ENCODE results near the gene AUTS2.

AUTS2 gene

DNA sequence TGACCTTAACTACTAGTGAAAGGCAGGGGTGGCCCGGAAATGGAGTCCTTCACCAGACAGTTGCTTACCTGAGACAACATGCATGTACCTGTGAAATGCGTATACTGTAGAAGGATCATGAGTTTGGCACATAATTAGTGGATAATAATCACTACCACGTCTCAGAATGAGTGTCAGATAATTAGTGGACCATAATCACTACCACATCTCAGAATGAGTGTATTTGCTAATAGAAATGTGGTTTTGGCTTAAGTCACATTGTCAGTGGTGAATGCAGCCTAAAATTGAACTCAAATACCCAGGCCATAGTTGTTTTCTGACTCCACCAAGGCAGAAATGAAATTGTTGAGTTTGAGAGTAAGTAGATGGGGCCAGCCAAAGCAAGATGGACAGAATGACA, 1065.4 kb downstream of the AUTS2 start:
- no peak for DNase-seq (ENCODE audit: low read depth)

DNA sequence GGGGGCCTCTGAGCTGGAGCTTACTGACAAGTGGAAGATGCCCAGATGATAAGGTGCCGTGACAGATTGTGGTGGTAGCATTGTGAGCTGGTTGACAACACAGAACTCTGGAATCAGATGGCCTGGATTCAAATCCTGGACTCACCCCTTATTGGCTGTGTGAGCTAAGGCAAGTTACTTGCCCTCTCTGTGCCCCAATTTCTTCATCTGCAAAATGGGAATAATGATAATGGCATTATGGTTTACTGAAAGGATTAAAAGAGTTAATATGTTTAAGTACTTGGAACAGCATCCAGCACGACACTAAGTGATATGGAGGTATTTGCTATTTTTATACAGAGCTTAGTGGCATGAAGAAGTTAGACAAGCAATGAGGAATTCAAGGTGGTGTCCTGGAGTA, 1067.7 kb downstream of the AUTS2 start:
- DNase-seq (ENCODE audit: low read depth), result no peak

GRCh38 chr7:70667406-70667805, 1069.1 kb downstream of the AUTS2 start:
- DNase-seq (ENCODE audit: low read depth), result no peak

- no peak for DNase-seq (ENCODE audit: low read depth)
Observed at GRCh38 chr7:70668606-70669358, 1070.5 kb downstream of the AUTS2 start.

DNA sequence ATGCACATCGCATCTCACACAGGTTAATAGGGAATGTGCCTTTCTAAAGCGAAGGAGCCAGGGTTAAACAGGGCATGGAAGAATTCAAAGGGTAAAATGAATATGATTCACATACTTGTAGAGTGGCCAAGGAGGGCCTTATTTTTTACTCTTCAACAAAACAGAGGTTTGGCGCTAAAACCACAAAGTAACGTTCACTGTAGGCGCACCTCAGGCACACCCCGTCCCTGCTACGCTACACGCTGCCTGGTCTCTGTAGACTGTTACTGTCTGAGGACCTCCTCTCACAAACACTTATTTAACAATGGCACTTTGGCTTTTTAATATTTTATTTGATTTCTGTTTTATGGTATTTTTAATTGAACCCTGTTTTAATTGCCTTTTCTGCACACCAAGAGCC, 1071.6 kb downstream of the AUTS2 start:
- no peak for DNase-seq (ENCODE audit: low read depth)

GRCh38 chr7:70670288-70670687, 1072.0 kb downstream of the AUTS2 start:
- DNase-seq (ENCODE audit: low read depth), result no peak

- DNase-seq (ENCODE audit: low read depth), result no peak
Observed at GRCh38 chr7:70673778-70674570, 1075.7 kb downstream of the AUTS2 start.

DNA sequence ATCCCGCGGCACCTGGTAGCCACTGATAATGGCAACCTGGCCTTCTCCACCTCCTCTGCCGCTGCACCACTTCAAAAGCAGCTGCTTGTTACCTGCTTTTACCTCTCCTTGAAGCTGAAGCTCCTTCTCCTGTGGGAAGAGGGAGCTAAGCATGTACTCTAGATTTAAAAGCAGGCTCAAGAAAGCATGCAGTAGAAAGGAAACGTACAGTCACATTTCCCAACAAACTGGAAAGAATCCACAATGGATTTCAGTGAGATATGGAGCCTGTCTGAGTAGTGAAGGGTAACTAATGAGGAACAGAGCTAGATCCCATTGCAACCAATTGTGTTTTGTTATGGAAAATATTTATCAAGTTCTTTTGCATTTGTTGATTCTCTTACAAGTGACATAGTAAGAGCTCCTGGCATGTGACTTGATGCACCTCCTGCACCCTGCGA, 1076.3 kb downstream of the AUTS2 start:
- no peak for DNase-seq (ENCODE audit: low read depth)

DNA sequence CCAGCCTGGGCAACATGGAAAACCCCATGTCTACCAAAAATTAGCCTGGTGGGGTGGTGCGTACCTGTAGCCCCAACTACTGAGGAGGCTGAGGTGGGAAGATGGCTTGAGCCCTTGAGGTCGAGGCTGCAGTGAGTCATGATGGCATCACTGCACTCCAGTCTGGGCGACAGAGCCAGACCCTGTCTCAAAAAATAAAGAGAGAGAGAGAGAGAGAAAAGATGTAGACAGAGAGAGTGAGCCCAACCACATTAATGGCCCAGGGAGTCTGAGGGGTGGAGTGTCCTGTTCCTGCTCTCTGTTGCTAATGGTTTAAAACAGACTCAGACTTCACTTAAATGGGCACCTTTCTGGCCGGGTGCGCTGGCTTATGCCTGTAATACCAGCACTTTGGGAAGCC, 1078.0 kb downstream of the AUTS2 start:
- DNase-seq (ENCODE audit: low read depth), result no peak

DNA sequence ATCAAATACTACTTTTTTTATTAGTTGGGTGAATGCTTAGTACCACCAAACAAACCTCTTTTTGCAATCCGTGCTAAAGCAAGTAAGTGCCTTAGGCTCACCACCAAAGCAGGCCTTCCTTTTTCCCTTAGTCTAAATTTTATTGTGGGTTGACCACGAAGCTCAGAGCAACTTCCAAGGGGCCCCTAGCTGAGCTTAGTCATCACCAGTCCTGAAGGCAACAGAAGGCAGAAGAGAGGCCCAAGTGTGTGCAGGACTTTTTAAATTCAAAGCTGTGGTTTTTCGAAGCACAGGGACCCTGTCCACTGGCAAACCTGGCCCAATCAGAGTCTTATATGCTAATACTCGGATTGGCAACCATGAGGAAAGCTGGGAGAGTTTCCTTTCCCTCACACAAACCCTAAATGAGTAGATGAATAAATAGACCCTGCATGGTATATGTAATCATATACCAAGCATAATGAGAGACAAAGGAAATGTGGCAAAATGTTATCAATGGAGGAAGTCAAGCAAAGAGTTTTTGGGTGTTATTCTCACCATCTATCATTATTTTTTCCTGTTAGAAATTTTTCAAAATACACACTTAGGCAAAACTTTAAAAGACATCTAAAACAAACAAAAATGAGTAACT, 1080.5 kb downstream of the AUTS2 start:
- no peak for DNase-seq (ENCODE audit: low read depth)

DNA sequence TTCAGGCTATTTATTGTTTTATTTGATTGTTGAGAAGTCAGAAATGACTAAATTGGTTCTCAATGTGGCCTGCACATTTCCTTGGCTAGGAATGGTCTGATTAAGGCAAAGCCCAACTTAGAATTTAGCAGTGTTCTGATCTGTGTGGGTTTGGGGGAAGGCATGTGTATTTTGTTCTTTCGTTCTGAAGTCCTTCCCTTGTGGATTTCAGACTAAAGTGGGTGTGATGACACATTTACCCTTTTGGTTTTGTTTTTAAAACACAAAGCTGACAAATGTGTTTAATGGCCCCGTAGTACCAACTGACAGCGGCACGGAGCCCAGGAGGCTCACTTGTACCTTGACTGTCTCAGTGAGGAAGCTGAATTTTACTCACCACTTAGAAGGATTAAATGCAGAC, 1081.4 kb downstream of the AUTS2 start:
- DNase-seq (ENCODE audit: low read depth), result no peak

DNA sequence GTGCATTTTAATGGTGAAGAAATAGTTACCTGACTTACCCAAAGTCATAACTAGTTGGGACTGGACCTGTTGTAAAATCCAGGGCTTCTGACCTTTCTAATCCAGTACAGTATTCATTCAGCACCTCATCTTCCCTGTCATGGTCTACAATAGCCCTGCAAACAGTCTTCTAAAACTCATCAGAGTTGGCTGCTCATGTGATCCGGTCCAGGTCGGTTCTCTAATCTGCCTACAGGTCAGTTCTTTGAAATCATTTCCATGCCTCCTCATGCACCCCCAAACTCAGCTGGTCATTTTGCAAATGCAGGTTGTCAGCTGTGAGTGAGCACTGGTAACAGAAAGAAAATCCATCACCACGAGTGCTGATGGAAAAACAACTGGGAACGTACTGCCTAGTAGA, 1082.0 kb downstream of the AUTS2 start:
- DNase-seq (ENCODE audit: low read depth), result no peak

DNA sequence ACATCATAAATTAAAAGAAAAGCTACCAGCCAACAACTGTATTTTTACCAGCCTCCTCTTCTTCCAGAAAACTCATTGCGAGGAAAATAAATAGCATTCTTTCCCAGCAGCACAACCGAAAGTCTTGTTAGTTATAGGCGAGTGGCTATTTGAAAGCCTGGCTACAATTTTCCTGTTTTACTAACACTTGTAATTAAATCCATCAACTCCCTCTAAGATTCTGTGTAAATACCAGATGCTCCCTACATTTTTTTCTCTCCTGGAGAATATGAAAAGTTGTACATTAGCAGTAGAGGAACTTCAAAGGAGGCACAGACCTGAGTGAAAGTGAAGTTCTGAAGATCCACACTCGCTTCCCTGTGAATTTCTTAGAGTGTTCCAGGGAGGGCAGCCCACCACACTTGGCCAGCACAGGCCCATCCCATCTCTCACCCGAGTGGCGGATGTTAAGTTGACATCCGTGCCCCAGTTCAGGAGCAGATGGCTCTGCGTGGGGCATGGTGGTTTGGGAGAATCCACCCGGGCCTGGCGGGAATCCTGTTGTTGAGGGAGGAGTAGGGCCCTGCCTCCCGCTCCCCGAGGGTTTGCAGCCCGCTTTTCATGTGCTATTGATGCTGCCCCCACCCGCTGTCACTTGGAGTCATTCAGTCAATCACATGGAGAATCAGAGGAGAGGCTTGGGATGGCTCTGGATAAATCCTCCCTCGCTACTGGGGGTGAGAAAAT, 1082.6 kb downstream of the AUTS2 start:
- no peak for DNase-seq (ENCODE audit: low read depth)

- no peak for DNase-seq (ENCODE audit: low read depth)
Observed at GRCh38 chr7:70681469-70682350, 1083.4 kb downstream of the AUTS2 start.

DNA sequence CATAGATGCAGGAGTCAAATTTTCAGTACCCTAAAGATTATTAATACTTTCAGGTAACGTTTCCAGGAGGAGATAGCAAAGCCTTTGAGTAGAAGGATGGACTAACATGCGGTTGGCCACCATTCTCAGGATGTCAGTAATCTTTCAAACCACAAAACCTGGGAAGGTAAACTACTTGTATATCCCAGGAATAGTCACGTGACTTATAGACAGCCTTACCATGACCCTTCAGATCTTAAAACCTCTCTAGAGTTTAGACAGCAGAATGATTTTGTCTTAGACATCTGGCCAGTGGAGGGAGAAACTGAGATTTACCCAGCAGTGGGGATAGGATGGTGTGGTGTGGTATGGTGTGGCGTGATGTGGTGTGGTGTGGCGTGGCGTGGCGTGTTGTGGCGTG, 1085.9 kb downstream of the AUTS2 start:
- no peak for DNase-seq (ENCODE audit: low read depth)

- no peak for DNase-seq (ENCODE audit: low read depth)
Observed at GRCh38 chr7:70693321-70693685, 1095.0 kb downstream of the AUTS2 start.

- no peak for DNase-seq (ENCODE audit: low read depth)
Observed at GRCh38 chr7:70693686-70694433, 1095.6 kb downstream of the AUTS2 start.

DNA sequence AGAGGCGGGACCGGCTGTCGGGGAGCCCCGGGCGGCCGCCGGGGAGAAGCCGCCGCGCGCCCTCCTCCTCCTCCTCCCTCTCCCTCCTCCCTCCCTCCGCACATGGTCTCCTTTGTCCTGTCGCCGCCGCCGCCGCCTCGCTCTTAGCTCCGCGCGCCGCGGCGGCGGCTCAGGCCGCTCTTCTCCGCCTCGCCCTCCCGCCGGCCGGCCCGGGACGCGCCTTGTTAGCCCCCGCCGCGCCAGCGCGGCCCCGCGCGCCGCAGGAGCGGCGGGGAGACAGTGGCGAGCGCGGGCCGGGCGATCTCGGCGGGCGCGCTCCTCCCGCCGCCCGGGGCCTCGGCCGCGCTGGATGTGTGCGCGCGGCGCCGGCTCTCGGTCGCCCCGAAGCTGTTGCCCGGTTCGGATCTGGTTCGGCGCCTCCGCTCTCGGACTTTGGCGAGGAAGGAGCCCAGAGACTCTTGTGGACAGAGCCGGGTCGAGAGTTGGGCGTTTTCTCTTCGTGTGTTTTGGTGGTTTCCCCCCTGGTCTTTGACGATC, 1096.2 kb downstream of the AUTS2 start:
- DNase-seq (ENCODE audit: low read depth), result no peak

DNA sequence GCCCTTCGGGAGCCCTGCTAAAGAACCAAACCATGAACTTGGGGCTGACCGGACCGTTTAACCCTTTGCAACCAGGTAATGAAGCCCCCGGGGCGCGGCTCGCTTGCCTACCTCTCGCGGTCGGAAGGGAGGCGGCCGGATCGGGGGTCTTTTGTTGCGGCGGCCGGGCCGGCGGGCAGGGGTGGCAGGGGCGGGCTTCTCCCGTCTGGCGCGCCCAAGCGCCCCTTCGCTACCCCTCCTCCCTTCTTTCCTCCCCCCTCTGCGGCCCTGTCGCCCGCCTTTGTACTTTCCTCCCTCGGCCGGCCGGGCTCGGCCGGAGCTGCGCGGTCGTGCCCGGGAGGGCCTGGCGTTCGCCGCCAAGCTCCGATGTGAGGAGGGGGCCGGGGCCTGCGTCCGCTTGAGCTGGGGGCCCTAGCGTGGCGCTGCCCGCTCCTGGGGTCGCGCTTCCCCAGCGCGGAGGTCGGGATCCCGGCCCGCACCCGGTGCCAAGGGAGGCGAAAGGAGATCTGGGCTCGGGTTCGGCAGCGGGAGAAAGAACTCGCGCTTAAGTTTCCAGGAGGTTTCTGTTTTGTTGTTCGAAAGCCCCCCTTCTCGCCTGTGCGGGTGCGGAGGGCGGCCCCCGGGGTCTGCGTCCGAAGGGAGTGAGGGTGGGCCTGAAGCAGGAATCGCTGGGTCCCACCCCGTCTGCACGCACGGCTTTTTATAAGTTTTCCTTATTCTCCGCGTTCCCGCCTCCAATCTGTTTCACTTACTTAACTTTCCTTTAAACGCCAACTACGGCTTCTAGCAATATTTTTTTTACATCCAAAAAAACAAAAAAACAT, 1096.9 kb downstream of the AUTS2 start:
- DNase-seq (ENCODE audit: low read depth), result no peak

- no peak for DNase-seq (ENCODE audit: low read depth)
Observed at GRCh38 chr7:70695795-70696083, 1097.5 kb downstream of the AUTS2 start.

Measured in stimulated activated CD8-positive, alpha-beta memory T cell treated with anti-CD3 and anti-CD28 coated beads, Interleukin-15, amount 100 ng/mL, for 24 hours (primary cell).